HTR-8/SVneo (cell line): ENCODE measurements around the gene PMEPA1.

Experiments used
- DNase-seq: peaks from one replicate; pipeline ENCODE4 v3.0.0; 2011; ENCODE audit warnings: low spot score, mixed read lengths; ENCODE audit not compliant: insufficient read length
- FAIRE-seq: peaks from 2 replicates; lab custom pipeline; 2011; peaks lifted over from hg19 to GRCh38; lab: Jason Lieb, UNC

The PMEPA1 gene

DNA sequence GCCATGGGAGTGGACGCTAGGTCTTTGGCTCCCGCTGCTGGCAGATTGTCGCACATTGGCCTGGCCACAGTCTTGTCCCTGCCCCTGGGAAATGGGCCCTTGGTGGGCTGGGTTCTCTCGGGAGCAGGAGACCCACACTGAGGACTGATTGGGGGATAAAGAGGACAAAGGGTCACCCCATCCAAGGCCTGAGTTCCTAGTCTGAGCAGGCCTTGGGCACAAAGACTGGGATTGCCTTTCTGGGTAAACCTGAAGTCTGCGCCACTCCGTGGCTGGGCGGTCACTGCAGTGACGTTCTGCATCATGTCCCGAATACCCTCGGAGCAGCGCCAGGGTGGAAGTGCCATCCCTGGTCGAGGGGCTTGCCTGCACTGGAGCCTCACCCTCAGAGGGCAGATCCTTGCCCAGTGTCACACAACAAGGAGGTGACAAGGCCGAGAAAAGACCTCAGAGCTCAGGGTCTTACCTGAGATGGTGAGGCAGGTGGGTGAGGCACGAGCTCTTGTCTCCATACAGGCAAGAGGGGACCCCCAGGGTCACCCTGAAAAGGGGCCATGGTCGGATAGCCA is 53.5 kb downstream of the PMEPA1 start:
- no peak for DNase-seq
- peak; percentile 79 for FAIRE-seq

DNA sequence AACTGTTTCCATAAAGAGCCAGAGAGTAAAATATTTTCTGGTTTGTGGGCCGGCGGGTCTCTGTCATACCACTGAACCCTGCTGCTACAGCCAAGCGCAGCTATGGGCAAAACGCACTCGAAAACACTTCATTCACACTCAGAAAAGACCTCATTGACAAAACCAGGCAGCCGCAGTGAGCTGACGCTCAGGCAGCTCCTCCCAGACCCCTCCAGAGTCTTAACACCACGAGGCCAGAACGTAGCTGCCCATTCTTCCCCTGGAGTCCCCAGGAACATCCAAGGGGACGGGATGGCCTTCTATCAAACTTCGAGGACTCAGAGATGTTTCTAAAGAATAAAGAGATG is 54.0 kb downstream of the PMEPA1 start:
- no peak for DNase-seq
- FAIRE-seq, result peak; percentile 48

GRCh38 chr20:57654998-57655808 is 54.6 kb downstream of the PMEPA1 start:
- DNase-seq (no peak), FAIRE-seq (peak; percentile 80)

DNA sequence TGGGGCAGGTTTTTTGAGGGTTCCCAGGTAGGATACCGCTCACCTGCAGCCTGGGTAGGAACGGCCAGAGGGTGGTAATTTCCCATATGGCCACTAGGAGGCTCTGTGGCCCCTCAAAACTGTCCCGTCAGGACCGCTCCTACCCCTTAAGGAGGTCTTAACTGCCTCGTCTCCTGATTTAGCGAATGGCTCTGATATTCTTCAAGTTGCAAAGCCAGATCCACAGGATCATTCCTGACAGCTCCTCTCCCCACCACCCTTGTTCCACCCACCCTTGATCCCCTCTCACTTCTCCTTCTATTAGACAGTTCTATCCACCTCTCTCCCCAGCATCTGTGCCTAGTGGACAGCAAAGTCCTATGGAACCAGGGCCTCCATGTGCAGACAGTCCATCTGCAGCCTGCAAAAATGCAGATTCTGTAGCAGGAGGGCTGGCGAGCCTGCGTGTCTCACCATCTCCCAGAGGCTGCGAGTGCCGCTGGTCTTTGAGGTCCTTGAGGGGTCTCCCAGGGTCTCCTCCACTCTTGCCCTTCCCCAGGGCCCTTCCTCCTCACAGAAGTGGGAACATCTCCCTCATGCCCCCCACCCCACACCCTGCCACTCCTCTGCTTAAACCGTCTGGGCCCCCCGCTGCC is 55.3 kb downstream of the PMEPA1 start:
- DNase-seq, result peak; percentile 100
- peak; percentile 96 for FAIRE-seq

- no peak for DNase-seq
- FAIRE-seq, result no peak
Observed at GRCh38 chr20:57653910-57654309, 55.9 kb downstream of the PMEPA1 start.

DNA sequence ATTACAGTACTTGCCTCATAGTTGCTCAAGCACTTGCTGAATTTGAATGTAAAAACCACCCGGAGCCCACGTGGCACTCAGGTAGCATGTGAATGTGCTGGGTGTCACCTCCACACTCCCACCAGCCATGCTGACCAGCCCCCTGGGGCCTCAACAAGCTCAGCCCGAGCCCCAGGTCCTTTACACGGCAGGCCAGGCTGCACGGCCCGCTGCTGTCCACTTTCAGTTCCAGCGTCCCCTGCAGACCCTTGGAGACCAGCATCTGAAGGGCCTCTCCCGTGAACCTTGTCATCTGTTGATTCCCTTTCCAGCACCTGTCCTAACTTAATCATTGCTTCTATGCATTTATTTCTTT is 56.3 kb downstream of the PMEPA1 start:
- FAIRE-seq, result no peak

DNA sequence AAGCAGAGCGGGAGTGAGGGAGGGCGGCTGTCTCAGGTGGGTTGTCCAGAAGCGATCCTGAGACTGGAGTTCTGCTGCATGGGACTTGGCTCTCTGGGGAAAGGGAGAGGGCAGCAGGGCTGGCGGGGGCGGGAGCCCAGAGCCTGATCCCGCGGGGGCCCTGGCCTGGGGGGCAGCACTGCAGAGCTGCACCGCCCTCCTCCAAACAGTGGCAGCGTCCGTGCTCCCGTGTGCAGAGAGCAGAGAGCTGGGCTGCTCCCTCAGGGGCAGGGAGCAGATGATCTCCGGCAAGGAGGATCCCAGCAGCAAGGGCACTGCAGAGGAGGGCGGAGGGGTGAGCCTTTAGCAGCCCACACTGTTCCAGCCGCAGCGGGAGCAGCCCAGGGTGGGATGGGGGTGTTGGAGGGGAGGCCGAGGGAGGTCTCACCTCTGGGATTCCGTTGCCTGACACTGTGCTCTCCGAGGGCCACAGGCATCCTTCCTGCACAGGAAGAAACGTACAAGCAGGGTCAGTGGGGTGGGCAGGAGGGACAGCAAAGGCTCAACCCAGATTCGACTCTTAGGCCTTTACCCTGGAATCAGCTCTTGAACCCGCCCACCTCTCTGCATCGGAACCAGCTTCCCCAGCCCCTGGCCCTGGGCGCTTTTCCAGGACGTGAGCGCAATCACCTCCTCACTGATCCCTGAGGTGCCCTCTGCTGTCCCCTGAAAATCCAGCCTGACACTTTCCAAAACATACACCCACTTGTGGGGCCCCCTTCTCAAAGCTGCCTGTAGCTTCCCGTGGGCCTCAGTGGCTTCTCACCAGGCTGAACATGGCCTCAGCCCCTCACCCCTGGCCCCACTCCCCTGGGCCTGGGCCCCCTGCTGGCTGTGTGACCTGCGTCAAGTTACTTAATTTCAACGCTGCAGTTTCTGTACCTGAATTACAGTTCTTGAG is 56.9 kb downstream of the PMEPA1 start:
- DNase-seq, result no peak
- FAIRE-seq, result peak; percentile 74

More for the DNA sequence above, 56.3 kb downstream of the PMEPA1 start:
- no peak for DNase-seq

GRCh38 chr20:57651881-57652605 is 57.8 kb downstream of the PMEPA1 start:
- FAIRE-seq (peak; percentile 31), DNase-seq (no peak)

DNA sequence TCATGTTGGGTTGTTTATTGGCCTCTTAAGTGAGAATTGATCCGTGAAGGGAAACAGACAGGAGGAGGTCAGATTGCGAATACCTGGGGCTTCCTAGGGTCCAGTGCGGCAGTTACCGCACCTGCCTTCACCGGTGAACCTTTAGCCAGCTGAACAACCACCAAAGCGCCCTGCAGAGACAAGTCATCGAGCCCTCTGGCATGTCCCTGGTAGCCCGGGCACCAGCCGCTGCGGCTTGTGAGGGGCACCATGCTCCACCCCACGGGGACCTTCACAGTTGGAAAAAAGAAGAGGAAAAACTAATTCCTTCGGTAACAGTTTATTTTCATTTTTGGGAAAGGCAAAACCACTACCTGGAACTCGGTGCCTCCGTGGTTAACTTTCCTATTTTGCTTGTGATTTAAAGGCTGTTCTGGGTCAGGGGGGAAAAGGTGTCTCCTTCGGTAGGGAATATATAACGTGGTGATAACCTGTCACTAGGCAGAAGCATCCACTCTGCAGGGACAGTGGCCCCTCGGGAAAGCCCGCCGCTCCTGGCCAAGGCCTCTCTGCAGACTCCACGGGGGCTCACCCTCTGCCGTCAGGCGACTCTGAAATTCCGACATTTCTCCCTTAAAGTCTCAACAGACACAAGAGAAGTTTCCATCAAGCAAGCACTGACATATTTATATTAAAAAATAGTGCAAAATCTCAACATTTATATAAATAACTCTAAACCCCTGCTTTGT is 58.9 kb downstream of the PMEPA1 start:
- FAIRE-seq (no peak), DNase-seq (no peak)

DNA sequence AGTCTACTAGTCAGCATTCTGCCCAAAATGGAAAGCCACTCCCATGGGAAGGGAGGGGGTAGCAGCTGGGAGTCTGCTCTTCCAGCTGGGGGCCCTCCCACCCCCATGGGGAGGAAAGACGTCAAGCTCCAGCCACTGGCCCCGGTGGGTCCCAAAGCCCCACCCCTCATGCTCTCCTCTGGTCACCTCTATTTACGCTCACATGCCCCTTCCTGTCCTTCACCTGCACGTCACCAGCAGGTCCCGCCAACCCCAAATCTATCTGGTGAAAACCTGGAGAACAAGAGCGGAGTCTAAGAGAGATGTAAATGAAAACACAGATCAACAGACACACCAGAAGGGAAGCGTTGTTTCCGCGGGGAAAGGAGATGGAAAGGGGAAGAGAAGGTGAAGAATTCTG is 59.5 kb downstream of the PMEPA1 start:
- FAIRE-seq (peak; percentile 82), DNase-seq (no peak)

DNA sequence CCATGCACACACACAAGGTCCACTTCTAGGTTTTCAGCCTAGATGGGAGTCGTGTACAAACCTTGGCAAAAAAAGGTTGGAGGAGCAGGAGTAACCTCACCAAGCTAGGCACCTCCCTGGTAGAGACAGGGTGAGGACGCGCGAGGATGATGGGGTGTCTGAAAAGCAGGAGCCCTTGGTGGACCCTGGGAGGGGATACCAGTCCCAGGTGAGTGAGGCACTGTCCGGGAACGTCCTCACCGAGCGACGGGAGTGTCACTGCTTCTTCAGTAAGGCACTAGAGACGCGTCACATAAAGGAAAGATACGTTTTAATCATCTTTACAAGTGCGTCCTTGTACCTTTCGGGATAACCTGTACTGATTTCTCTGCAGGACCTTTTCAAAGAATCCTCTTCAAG is 60.2 kb downstream of the PMEPA1 start:
- FAIRE-seq, result no peak

GRCh38 chr20:57648878-57649616 is 60.8 kb downstream of the PMEPA1 start:
- DNase-seq (no peak), FAIRE-seq (peak; percentile 96)

More for the DNA sequence above, 60.2 kb downstream of the PMEPA1 start:
- DNase-seq, result no peak

DNA sequence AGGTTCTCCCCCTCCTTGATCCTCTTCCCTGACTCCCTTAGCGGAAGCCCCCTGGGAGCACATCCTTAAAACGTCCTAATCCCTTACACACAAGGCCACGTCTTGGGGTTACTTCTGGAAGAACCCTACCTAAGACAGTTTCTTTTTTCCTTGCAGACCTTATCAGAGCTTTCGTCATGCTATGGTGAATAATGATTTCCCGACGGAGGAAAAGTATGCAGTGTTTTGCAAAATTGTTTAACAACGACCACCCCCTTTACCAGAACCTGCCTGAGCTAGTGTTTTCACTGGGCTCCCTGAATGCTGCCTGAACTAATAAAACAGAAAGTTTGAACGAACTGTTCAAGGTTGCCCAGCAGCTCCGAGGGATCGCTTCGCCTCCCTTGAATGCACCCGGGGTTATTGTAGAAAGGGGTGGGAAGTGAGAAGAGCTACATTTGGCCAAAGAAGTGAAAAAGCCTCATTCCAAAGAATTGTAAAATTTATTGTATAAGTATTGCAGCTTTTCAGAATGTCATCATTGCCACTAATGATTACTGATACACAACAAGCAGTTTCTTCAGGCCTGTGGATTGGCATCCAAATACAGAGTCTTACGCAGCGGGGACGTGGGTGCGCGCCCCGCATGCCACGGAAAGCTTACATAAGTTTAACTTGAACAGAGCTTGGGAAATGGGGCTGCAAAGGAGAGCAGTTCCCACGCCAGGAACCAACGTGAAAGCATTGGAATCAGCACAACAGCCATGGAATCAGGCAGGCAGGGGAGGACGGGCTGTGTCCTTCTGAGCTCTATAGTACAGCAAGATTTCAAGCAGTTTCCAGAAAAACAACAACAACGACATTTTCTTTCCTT is 61.7 kb downstream of the PMEPA1 start:
- no peak for DNase-seq
- FAIRE-seq, result peak; percentile 38

GRCh38 chr20:57647006-57647932 is 62.5 kb downstream of the PMEPA1 start:
- FAIRE-seq (peak; percentile 96), DNase-seq (no peak)

DNA sequence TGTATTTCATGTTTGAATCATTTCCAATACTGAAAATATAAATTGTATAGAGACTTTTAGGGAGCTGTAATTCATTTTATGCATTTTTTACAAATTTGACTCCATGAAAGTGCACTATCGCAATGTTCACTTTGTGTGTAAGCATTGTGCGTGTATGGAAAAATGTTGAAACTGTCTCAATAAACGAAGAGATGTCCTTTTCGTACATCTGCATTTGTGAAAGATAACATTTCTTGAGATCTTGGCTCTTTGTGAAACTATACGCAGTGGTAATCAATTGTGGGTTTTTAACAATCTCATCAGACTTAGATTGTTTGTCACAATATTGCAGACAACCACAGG is 70.9 kb downstream of the PMEPA1 start:
- peak; percentile 91 for FAIRE-seq

GRCh38 chr20:57638173-57638894 is 71.5 kb downstream of the PMEPA1 start:
- DNase-seq, result no peak
- peak; percentile 90 for FAIRE-seq

More for the DNA sequence above, 70.9 kb downstream of the PMEPA1 start:
- DNase-seq, result no peak
